ENCODE data around the gene ODR4.

ODR4 gene

GRCh38 chr1:186440584-186440983, 64.9 kb downstream of the ODR4 start:
- Histone ChIP-seq H3K9me2 (ENCODE audit: low read depth, low read length) (no peaks in the 10 kb centered on the region), H2AFZ (ENCODE audit: low read length) (no peak overlapping the region), H3K9ac (ENCODE audit: low read length) (no peak overlapping the region), H3K4me2 (ENCODE audit: low read length) (no peak overlapping the region), H3K9me3 (ENCODE audit: low read length) (no peaks in the 10 kb centered on the region), H3F3A (ENCODE audit: insufficient read depth, low read length) (no peaks in the 10 kb centered on the region), H3K79me2 (ENCODE audit: insufficient read depth, low read length) (no peaks in the 10 kb centered on the region), H3K36me3 (ENCODE audit: insufficient read depth, low read length) (no peaks in the 10 kb centered on the region), H3K4me3 (ENCODE audit: low read depth, low read length, poor library complexity, severe bottlenecking) (no peak overlapping the region), H3K4me1 (ENCODE audit: insufficient read depth, low read length, severe bottlenecking) (no peaks in the 10 kb centered on the region), H3K27ac (ENCODE audit: low read depth, low read length, poor library complexity, severe bottlenecking) (no peak overlapping the region), H4K20me1 (ENCODE audit: insufficient read depth, low read length) (no peaks in the 10 kb centered on the region), H3K27me3 (ENCODE audit: insufficient read depth, low read length) (no peaks in the 10 kb centered on the region)
- TF ChIP-seq CTCF (IDR thresholded peaks at IDR 0.05; ENCODE audit: low read length) = no peak
- TF ChIP-seq EZH2 (IDR thresholded peaks at IDR 0.05; ENCODE audit: borderline replicate concordance, low read length) = no peak

GRCh38 chr1:186442651-186443375, 67.2 kb downstream of the ODR4 start:
- Histone ChIP-seq H3F3A (ENCODE audit: insufficient read depth, low read length) (no peaks in the 10 kb centered on the region), H3K79me2 (ENCODE audit: insufficient read depth, low read length) (no peaks in the 10 kb centered on the region), H3K27me3 (ENCODE audit: insufficient read depth, low read length) (no peaks in the 10 kb centered on the region), H3K4me2 (ENCODE audit: low read length) (no peak overlapping the region), H3K9me3 (ENCODE audit: low read length) (no peaks in the 10 kb centered on the region), H3K36me3 (ENCODE audit: insufficient read depth, low read length) (no peaks in the 10 kb centered on the region), H4K20me1 (ENCODE audit: insufficient read depth, low read length) (no peaks in the 10 kb centered on the region), H3K9ac (ENCODE audit: low read length) (no peak overlapping the region), H2AFZ (ENCODE audit: low read length) (no peak overlapping the region), H3K4me1 (ENCODE audit: insufficient read depth, low read length, severe bottlenecking) (no peaks in the 10 kb centered on the region), H3K27ac (ENCODE audit: low read depth, low read length, poor library complexity, severe bottlenecking) (no peak overlapping the region), H3K9me2 (ENCODE audit: low read depth, low read length) (no peaks in the 10 kb centered on the region), H3K4me3 (ENCODE audit: low read depth, low read length, poor library complexity, severe bottlenecking) (no peak overlapping the region)
- no peak for TF ChIP-seq EZH2 (IDR thresholded peaks at IDR 0.05; ENCODE audit: borderline replicate concordance, low read length)
- TF ChIP-seq CTCF (IDR thresholded peaks at IDR 0.05; ENCODE audit: low read length) = no peak

DNA sequence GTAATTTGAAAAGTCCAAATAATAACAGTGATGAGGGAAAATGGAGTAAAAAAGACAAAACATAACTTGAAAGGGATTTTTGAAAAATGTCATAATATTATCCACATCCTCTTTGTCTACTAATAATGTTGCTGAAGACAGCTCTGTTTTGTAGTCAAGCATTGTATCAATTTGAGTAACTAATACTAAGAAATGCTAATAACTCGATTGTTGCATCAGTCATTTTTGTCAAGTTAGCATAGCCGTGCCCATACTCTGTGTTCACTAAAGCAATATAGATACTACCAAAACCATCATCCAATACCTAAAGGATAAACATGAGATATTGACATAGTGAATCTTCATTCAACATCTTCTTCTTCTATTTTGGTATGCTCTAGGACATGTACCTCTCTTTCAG, 68.0 kb downstream of the ODR4 start:
- Histone ChIP-seq H3K9ac (ENCODE audit: low read length) (no peak overlapping the region), H3F3A (ENCODE audit: insufficient read depth, low read length) (no peaks in the 10 kb centered on the region), H3K9me2 (ENCODE audit: low read depth, low read length) (no peaks in the 10 kb centered on the region), H3K4me2 (ENCODE audit: low read length) (no peak overlapping the region), H3K9me3 (ENCODE audit: low read length) (no peaks in the 10 kb centered on the region), H3K4me3 (ENCODE audit: low read depth, low read length, poor library complexity, severe bottlenecking) (no peak overlapping the region), H2AFZ (ENCODE audit: low read length) (no peak overlapping the region), H3K27me3 (ENCODE audit: insufficient read depth, low read length) (no peaks in the 10 kb centered on the region), H3K27ac (ENCODE audit: low read depth, low read length, poor library complexity, severe bottlenecking) (no peak overlapping the region), H3K36me3 (ENCODE audit: insufficient read depth, low read length) (no peaks in the 10 kb centered on the region), H3K79me2 (ENCODE audit: insufficient read depth, low read length) (no peaks in the 10 kb centered on the region), H3K4me1 (ENCODE audit: insufficient read depth, low read length, severe bottlenecking) (no peaks in the 10 kb centered on the region), H4K20me1 (ENCODE audit: insufficient read depth, low read length) (no peaks in the 10 kb centered on the region)
- TF ChIP-seq EZH2 (IDR thresholded peaks at IDR 0.05; ENCODE audit: borderline replicate concordance, low read length) = no peak
- TF ChIP-seq CTCF (IDR thresholded peaks at IDR 0.05; ENCODE audit: low read length) = no peak

Data from OCI-LY1 (cell line).